ENCODE data around the gene CNTNAP2.

The CNTNAP2 gene

DNA sequence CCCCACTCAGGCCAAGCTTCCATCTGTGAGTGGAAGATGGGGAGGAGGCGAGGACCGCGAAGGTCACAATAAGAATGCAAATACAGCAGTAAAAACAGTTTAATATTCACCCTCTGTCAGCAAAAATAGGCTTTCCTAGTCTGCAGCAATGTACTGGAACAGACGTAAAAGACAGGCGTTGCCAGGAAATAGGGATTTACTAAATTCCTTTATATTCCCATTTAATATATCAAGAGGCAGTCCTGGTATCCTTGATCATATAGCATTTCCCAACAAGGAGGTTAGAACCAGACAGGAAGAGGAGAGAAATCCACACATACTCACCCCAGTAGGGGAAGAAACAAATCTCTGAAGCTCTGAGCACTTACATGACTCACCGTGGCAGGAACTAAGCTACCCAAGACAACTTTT, 1419.1 kb downstream of the CNTNAP2 start:
- no peak for DNase-seq
- H3K4me3 ChIP-seq (ENCODE audit: insufficient read depth, low read depth, low read length, poor library complexity, severe bottlenecking): no peak overlapping the region

DNA sequence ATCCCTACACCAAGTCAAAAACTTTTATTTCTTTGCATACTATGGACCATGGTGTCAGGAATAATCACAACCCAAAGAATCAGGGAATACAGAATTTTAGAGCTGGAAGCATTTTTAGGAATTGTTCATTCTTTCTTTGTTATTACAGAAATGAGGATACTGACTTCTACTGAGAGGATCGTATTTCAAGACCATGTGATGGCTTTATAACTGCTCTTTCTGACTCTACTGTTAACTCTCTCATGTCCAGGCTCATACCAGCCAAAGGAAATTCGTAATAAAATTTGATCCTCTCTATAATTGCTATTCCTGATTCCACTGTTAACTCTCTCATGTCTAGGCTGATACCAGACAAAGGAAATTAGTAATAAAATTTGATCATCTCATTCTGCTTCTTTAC, 1423.1 kb downstream of the CNTNAP2 start:
- H3K36me3 ChIP-seq (ENCODE audit: control insufficient read depth, insufficient read depth, low read length): no peaks in the 10 kb centered on the region
- H3K27ac ChIP-seq (ENCODE audit: insufficient read depth, low read length, poor library complexity, severe bottlenecking): no peak overlapping the region
- no peaks in the 10 kb centered on the region for H3K9me3 ChIP-seq (ENCODE audit: control insufficient read depth, low read length)
- no peak overlapping the region for H3K4me3 ChIP-seq (ENCODE audit: insufficient read depth, low read depth, low read length, poor library complexity, severe bottlenecking)
- H3K4me1 ChIP-seq (ENCODE audit: control insufficient read depth, insufficient read depth, low read length, poor library complexity, severe bottlenecking): no peaks in the 10 kb centered on the region
- H3K27me3 ChIP-seq (replicated peaks; ENCODE audit: control insufficient read depth, insufficient read depth, low read length, poor library complexity, severe bottlenecking): no peaks in the 10 kb centered on the region
- DNase-seq: no peak

More for the DNA sequence above, 1419.1 kb downstream of the CNTNAP2 start:
- no peaks in the 10 kb centered on the region for H3K4me1 ChIP-seq (ENCODE audit: control insufficient read depth, insufficient read depth, low read length, poor library complexity, severe bottlenecking)
- H3K36me3 ChIP-seq (ENCODE audit: control insufficient read depth, insufficient read depth, low read length): no peaks in the 10 kb centered on the region
- no peaks in the 10 kb centered on the region for H3K27me3 ChIP-seq (replicated peaks; ENCODE audit: control insufficient read depth, insufficient read depth, low read length, poor library complexity, severe bottlenecking)
- no peak overlapping the region for H3K27ac ChIP-seq (ENCODE audit: insufficient read depth, low read length, poor library complexity, severe bottlenecking)
- no peaks in the 10 kb centered on the region for H3K9me3 ChIP-seq (ENCODE audit: control insufficient read depth, low read length)

- Histone ChIP-seq H3K27me3 (replicated peaks; ENCODE audit: control insufficient read depth, insufficient read depth, low read length, poor library complexity, severe bottlenecking) (no peaks in the 10 kb centered on the region), H3K4me1 (ENCODE audit: control insufficient read depth, insufficient read depth, low read length, poor library complexity, severe bottlenecking) (no peaks in the 10 kb centered on the region), H3K36me3 (ENCODE audit: control insufficient read depth, insufficient read depth, low read length) (no peaks in the 10 kb centered on the region), H3K4me3 (ENCODE audit: insufficient read depth, low read depth, low read length, poor library complexity, severe bottlenecking) (no peak overlapping the region), H3K27ac (ENCODE audit: insufficient read depth, low read length, poor library complexity, severe bottlenecking) (no peak overlapping the region), H3K9me3 (ENCODE audit: control insufficient read depth, low read length) (no peaks in the 10 kb centered on the region)
- no peak for DNase-seq
Measured at GRCh38 chr7:147540743-147541142, 1424.1 kb downstream of the CNTNAP2 start.

- Histone ChIP-seq H3K27ac (ENCODE audit: insufficient read depth, low read length, poor library complexity, severe bottlenecking) (no peak overlapping the region), H3K4me1 (ENCODE audit: control insufficient read depth, insufficient read depth, low read length, poor library complexity, severe bottlenecking) (no peaks in the 10 kb centered on the region), H3K9me3 (ENCODE audit: control insufficient read depth, low read length) (no peaks in the 10 kb centered on the region), H3K4me3 (ENCODE audit: insufficient read depth, low read depth, low read length, poor library complexity, severe bottlenecking) (no peak overlapping the region), H3K36me3 (ENCODE audit: control insufficient read depth, insufficient read depth, low read length) (no peaks in the 10 kb centered on the region), H3K27me3 (replicated peaks; ENCODE audit: control insufficient read depth, insufficient read depth, low read length, poor library complexity, severe bottlenecking) (no peaks in the 10 kb centered on the region)
- no peak for DNase-seq
Measured at GRCh38 chr7:147541261-147541660, 1424.7 kb downstream of the CNTNAP2 start.

DNA sequence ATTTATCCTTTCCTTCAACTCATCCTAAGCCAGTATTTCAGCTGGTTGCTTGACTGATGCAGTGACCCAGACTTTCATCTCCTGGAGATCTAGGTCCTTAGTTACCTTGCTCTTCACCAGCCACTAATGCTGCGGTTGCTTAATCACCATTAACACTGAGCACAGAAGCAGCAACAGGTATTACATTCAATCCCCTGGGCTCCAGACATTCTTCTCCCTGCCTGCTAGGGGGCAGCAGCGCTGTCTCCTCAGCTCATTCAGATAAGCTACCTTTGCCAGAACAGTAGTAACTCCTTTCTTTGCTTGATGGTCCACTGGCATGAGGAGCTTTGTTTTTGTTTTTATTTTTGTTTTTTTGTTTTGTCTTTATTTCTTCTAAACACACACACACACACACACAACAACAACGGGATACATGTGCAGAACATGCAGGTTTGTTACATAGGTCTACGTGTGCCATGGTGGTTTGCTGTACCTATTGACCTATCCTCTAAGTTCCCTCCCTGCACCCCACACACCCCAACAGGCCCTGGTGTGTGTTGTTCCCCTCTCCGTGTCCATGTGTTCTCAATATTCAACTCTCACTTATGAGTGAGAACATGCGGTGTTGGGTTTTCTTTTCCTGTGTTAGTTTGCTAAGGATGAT, 1430.8 kb downstream of the CNTNAP2 start:
- Histone ChIP-seq H3K4me3 (ENCODE audit: insufficient read depth, low read depth, low read length, poor library complexity, severe bottlenecking) (no peak overlapping the region), H3K9me3 (ENCODE audit: control insufficient read depth, low read length) (no peaks in the 10 kb centered on the region), H3K27me3 (replicated peaks; ENCODE audit: control insufficient read depth, insufficient read depth, low read length, poor library complexity, severe bottlenecking) (no peaks in the 10 kb centered on the region), H3K36me3 (ENCODE audit: control insufficient read depth, insufficient read depth, low read length) (no peaks in the 10 kb centered on the region), H3K4me1 (ENCODE audit: control insufficient read depth, insufficient read depth, low read length, poor library complexity, severe bottlenecking) (no peaks in the 10 kb centered on the region), H3K27ac (ENCODE audit: insufficient read depth, low read length, poor library complexity, severe bottlenecking) (no peak overlapping the region)
- DNase-seq: no peak

DNA sequence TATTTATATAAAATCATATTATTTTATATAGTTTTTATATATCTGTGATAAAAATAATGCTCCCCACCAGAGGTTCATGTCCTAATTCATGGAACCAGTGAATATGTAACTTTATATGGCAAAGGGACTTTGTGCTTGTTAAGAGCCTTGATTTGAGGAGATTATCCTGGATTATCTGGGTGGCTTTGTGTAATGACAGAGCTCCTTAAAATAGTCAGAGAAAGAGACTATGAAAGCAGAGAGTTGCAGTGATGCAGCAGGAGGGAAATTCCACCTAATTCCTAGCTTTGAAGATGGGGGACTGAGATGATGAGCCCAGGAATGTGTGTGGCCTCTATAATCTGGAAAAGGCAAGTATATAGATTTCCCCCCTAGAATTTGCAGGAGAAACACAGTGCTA, 1439.7 kb downstream of the CNTNAP2 start:
- no peak overlapping the region for H3K4me3 ChIP-seq (ENCODE audit: insufficient read depth, low read depth, low read length, poor library complexity, severe bottlenecking)
- no peaks in the 10 kb centered on the region for H3K27me3 ChIP-seq (replicated peaks; ENCODE audit: control insufficient read depth, insufficient read depth, low read length, poor library complexity, severe bottlenecking)
- H3K4me1 ChIP-seq (ENCODE audit: control insufficient read depth, insufficient read depth, low read length, poor library complexity, severe bottlenecking): no peaks in the 10 kb centered on the region
- H3K27ac ChIP-seq (ENCODE audit: insufficient read depth, low read length, poor library complexity, severe bottlenecking): no peak overlapping the region
- no peak for DNase-seq
- no peaks in the 10 kb centered on the region for H3K9me3 ChIP-seq (ENCODE audit: control insufficient read depth, low read length)
- no peaks in the 10 kb centered on the region for H3K36me3 ChIP-seq (ENCODE audit: control insufficient read depth, insufficient read depth, low read length)

DNA sequence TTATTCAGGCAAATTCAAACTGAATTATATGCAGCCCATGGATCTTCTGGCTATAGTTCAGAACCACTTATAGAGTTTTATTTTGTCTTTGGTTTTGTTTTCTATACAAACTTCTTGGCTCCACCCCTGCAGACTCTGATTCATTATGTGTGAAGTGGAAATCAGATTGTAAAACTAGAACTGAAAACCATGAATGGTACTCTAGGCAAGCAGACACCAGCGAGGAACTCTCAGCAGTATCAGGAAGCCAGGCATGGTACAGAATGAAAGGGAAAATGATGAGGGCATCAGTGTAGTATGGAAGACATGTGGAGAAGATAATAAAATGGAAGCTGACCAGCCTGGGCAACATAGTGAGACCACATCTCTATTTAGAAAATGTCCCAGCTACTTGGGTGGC, 1447.1 kb downstream of the CNTNAP2 start:
- H3K36me3 ChIP-seq (ENCODE audit: control insufficient read depth, insufficient read depth, low read length): no peaks in the 10 kb centered on the region
- no peak for DNase-seq
- H3K4me1 ChIP-seq (ENCODE audit: control insufficient read depth, insufficient read depth, low read length, poor library complexity, severe bottlenecking): no peaks in the 10 kb centered on the region
- no peaks in the 10 kb centered on the region for H3K27me3 ChIP-seq (replicated peaks; ENCODE audit: control insufficient read depth, insufficient read depth, low read length, poor library complexity, severe bottlenecking)
- H3K27ac ChIP-seq (ENCODE audit: insufficient read depth, low read length, poor library complexity, severe bottlenecking): no peak overlapping the region
- no peaks in the 10 kb centered on the region for H3K9me3 ChIP-seq (ENCODE audit: control insufficient read depth, low read length)
- no peak overlapping the region for H3K4me3 ChIP-seq (ENCODE audit: insufficient read depth, low read depth, low read length, poor library complexity, severe bottlenecking)

DNA sequence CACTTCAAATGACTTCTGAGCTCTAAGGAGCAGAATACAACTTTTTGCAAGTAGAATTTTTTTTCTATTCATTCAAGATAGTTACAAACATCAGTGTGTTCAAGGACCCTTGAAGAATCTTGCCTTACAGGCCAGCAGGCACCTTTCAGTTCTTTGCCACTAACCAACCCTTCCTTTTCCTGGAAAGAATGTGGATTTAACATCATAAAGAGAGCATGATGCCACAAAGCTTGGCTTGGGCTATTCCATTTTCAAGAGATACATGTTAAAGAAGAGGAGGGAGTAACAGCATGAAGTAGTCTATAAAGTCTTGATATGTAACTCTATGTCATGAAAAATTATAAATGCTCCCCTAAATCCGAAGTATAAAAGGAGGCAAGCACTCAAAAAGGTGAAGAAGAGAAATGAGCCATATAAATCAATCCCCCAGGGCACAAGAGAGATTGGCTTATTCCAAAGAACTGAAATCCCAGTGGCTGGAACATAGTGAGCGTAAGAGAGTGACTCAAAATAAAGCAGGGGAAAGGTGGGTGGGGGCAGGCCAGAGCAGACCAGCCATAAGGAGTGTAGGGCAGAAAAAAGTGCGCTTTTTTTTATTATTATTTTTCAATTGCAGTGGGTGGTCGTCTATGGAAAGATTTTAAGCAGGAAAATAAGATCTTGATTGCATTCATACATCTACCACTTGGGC, 1448.3 kb downstream of the CNTNAP2 start:
- no peak for DNase-seq
- no peak overlapping the region for H3K27ac ChIP-seq (ENCODE audit: insufficient read depth, low read length, poor library complexity, severe bottlenecking)
- H3K36me3 ChIP-seq (ENCODE audit: control insufficient read depth, insufficient read depth, low read length): no peaks in the 10 kb centered on the region
- H3K4me3 ChIP-seq (ENCODE audit: insufficient read depth, low read depth, low read length, poor library complexity, severe bottlenecking): no peak overlapping the region
- H3K4me1 ChIP-seq (ENCODE audit: control insufficient read depth, insufficient read depth, low read length, poor library complexity, severe bottlenecking): no peaks in the 10 kb centered on the region
- no peaks in the 10 kb centered on the region for H3K9me3 ChIP-seq (ENCODE audit: control insufficient read depth, low read length)
- no peaks in the 10 kb centered on the region for H3K27me3 ChIP-seq (replicated peaks; ENCODE audit: control insufficient read depth, insufficient read depth, low read length, poor library complexity, severe bottlenecking)

DNA sequence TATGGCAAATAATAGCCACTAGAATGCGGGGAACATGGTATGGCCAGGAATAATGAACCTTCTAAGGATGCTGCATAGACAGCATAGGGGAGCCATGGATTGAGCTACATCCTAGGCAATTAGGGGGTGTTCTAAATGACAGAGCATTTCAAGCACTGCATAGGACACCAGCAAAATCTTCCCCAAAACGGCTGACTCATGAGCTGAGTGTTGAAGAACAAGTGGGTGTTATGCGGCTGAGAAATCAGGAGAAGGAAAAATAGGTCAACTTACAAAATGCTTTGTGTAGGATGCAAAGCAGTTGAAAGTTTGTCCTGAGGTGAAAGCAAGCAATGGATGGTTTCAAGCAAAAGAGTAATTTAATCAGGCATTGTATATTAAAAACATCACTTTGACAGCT, 1450.4 kb downstream of the CNTNAP2 start:
- DNase-seq: no peak

DNA sequence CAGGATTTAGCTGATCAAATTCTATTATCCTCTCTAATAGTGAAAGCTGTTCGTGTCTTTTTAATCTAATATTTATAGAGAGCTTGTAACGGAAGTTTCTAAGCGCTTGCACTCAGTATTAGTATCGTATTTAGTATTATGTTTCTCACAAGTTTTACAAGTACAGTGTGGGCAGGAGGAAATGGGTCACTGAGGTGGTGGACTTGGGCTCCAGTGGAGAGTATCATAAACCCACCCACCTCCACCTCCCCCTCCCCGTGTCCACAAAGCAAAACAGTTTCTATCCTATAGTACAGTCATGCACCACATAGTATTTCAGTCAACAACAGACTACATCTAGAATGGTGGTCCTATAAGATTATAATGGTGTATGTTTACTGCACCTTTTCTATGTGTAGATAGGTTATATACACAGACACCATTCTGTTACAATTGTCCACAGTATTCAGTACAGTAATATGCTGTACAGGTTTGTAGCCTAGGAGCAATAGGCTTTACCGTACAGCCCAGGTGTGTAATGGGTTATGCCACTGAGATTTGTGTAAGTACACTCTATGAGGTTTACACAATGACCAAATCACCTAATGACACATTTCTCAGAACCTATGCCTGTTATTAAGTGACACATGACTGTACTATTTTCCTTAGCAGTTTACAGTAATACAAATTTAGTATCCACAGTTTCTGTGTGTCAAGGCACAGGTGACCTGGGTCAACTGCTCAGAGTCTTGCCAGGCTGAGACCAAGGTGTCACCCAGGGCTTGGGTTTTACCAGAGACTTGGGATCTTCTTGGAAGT, 1452.7 kb downstream of the CNTNAP2 start:
- no peak for DNase-seq
- no peak overlapping the region for H3K27ac ChIP-seq (ENCODE audit: insufficient read depth, low read length, poor library complexity, severe bottlenecking)

More for the DNA sequence above, 1450.4 kb downstream of the CNTNAP2 start:
- H3K4me1 ChIP-seq (ENCODE audit: control insufficient read depth, insufficient read depth, low read length, poor library complexity, severe bottlenecking): no peaks in the 10 kb centered on the region
- H3K27me3 ChIP-seq (replicated peaks; ENCODE audit: control insufficient read depth, insufficient read depth, low read length, poor library complexity, severe bottlenecking): no peaks in the 10 kb centered on the region
- H3K4me3 ChIP-seq (ENCODE audit: insufficient read depth, low read depth, low read length, poor library complexity, severe bottlenecking): no peak overlapping the region
- H3K36me3 ChIP-seq (ENCODE audit: control insufficient read depth, insufficient read depth, low read length): no peaks in the 10 kb centered on the region
- H3K9me3 ChIP-seq (ENCODE audit: control insufficient read depth, low read length): no peaks in the 10 kb centered on the region
- no peak overlapping the region for H3K27ac ChIP-seq (ENCODE audit: insufficient read depth, low read length, poor library complexity, severe bottlenecking)

More for the DNA sequence above, 1452.7 kb downstream of the CNTNAP2 start:
- no peaks in the 10 kb centered on the region for H3K9me3 ChIP-seq (ENCODE audit: control insufficient read depth, low read length)
- H3K27me3 ChIP-seq (replicated peaks; ENCODE audit: control insufficient read depth, insufficient read depth, low read length, poor library complexity, severe bottlenecking): no peaks in the 10 kb centered on the region
- H3K4me3 ChIP-seq (ENCODE audit: insufficient read depth, low read depth, low read length, poor library complexity, severe bottlenecking): no peak overlapping the region
- no peaks in the 10 kb centered on the region for H3K4me1 ChIP-seq (ENCODE audit: control insufficient read depth, insufficient read depth, low read length, poor library complexity, severe bottlenecking)
- H3K36me3 ChIP-seq (ENCODE audit: control insufficient read depth, insufficient read depth, low read length): no peaks in the 10 kb centered on the region
